HG02623 (cell line): ENCODE data around the gene BARX2.

Source experiments
- ATAC-seq: cut with Tn5 transposase; IDR thresholded peaks from one replicate; pipeline ENCODE4 v1.9.1; 2021; ENCODE audit warnings: moderate library complexity; ENCODE audit not compliant: unreplicated experiment

BARX2 gene

DNA sequence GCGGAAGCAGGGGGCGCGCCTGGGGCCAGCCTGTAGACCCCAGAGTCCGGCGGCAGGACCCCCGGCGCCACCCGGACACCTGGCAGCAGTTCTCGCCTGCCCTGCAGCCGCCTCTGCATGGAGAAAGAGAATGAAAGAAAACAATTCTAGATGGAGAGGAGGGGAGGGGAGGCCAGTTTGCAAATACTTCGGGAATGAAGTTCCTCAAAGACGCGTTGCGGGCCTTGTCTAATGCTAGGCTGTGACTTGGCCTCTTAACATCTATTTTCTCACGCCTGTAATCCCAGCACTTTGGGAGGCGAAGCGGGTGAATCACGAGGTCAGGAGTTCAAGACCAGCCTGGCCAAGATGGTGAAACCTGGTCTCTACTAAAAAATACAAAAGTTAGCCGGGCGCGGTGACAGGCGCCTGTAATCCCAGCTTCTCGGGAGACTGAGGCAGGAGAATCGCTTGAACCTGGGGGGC lies 2.1 kb upstream of the BARX2 start:
- no peak for ATAC-seq

- no peak for ATAC-seq
Observed at GRCh38 chr11:129374081-129374992, 1.3 kb upstream of the BARX2 start.

GRCh38 chr11:129374993-129375750 lies 476 bp upstream of the BARX2 start:
- no peak for ATAC-seq

GRCh38 chr11:129376658-129377341 lies 1.2 kb downstream of the BARX2 start:
- ATAC-seq, result no peak

- no peak for ATAC-seq
Observed at GRCh38 chr11:129377739-129378138, 2.1 kb downstream of the BARX2 start.

DNA sequence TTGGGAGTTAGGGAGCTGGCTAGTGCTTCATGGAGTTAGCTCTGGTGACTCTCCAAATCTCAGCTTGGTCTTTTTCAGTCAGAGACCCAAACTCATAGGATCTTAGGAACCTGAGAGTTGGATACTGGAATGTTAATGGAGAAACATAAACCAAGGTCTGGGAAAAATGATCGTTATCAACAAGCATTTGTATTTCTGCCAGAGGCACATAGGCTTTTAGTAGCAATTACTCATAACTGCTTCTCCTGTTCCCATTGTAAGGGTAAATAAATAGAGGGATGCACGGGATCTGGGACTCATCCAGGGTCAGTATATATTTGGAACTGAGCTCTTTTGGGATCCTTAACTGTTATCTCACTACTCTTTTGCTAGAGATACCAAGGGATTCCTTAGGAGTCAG lies 4.8 kb downstream of the BARX2 start:
- no peak for ATAC-seq

GRCh38 chr11:129382583-129382982 lies 6.9 kb downstream of the BARX2 start:
- no peak for ATAC-seq

- ATAC-seq, result no peak
Observed at GRCh38 chr11:129383060-129383459, 7.4 kb downstream of the BARX2 start.

GRCh38 chr11:129383502-129383901 lies 7.9 kb downstream of the BARX2 start:
- no peak for ATAC-seq

DNA sequence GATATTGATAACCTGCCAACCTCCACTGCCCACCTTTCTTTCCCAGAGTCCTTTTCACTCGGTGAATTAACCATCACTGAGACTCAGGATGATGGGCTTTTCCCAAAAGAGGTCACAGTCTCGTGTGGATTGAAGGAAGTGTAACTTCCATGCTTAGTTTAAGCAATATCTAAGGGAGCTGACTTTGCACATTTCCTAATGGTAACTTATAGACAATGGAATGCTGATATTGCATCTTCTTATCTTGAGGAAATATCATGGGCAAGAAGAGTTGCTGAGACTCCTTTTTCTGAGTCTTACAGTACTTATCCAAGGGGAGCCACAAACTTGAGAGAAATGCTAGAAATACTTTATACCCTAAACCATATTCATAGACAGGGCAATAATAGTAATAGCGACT lies 8.8 kb downstream of the BARX2 start:
- ATAC-seq, result no peak

DNA sequence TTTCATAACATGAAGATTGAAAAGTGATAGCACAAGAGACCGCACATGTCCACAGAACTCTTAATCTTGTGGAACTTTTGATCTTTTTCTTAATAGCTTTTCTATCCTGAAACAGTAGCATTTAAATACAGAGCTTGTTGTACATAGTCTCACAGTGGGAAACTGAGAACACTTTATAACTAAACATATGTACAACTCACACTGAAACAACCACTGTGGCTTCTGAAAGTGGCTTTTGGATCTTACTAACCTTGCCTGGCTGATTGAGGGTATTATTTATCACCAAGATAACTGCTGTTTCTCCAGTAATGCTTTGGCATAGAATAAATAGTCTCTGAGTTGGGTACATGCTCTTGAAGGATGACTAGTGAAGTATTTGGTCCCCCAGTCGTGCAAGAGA lies 10.2 kb downstream of the BARX2 start:
- no peak for ATAC-seq

GRCh38 chr11:129386795-129387397 lies 11.2 kb downstream of the BARX2 start:
- ATAC-seq, result no peak

DNA sequence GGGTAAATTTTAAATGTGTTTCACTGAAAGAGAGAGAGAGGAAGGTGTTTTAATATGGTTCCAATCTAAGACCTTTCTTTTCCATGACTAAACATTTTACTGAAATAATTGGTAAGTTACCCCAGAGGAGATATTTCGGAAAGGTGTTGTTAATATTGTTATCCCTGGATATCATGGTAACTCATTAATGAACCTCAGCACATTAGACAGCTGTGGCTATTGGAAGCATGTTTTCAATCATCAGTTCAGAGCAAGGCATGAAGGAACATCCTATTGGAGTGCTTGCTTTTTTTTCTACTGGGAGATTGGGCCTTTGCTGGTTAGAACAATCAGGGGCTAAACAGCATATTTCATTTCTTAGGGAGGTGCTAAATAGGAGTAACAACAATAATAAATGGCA lies 11.8 kb downstream of the BARX2 start:
- no peak for ATAC-seq

- no peak for ATAC-seq
Observed at GRCh38 chr11:129388824-129389223, 13.2 kb downstream of the BARX2 start.

DNA sequence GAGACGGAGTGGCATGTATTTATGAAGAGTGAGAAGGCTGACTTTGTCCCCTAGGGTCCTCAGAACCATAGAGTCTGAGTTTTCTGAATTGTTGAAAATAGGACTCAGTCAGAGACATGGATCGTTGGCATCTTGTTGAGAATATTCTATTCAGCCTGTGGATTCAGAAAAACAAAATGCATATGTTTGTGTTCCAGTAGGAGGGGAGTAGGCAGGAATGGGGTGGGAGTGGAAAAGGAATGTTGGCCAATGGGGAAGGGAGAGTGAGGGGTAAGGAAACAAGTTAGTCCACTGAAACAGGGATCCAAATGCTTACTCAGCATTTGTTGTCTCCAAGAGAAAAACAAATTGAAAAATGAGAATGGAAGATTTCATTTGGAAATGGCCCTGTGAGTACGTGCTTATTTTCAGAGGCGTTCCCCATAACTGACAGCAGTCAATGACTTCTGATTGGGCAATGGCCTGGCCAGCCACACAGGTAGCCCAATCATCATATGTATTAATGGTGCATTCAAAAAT lies 14.7 kb downstream of the BARX2 start:
- no peak for ATAC-seq

GRCh38 chr11:129391360-129391759 lies 15.7 kb downstream of the BARX2 start:
- no peak for ATAC-seq

- ATAC-seq, result no peak
Observed at GRCh38 chr11:129391821-129392220, 16.2 kb downstream of the BARX2 start.

DNA sequence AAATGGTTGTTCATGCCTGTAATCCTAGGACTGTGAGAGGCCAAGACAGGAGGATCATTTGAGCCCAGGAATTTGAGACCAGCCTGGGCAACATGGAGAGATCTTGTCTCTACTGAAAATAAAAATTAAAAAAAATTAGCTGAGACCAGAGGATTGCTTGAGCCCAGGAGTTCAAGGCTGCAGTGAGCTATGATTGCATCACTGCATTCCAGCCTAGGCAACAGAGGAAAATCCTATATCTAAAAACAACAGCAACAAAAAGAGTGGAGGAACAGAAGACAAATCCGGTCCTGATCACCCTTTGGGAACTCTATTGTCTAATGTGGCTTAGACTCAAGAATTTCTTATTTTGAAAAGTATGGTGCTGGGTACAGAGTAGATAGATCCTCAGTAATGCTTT lies 17.3 kb downstream of the BARX2 start:
- ATAC-seq, result no peak

DNA sequence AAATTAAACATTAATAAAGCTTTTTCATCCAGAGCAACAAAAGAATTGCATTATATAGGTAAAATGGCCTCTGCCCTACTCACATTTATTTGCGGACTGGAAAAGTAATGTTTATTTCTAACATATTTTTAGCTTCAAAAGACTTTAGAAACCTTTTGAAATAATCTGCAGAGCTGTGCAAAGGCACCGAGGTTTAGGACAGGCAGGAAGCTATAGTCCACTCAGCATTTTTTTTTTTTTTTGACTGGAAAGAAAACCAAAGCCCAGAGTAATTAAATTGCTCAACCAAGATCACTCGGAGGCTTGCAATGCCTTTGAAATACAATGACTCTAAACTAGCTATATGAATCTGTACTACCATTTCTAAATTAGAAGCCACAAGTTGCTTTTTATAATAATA lies 19.1 kb downstream of the BARX2 start:
- no peak for ATAC-seq

DNA sequence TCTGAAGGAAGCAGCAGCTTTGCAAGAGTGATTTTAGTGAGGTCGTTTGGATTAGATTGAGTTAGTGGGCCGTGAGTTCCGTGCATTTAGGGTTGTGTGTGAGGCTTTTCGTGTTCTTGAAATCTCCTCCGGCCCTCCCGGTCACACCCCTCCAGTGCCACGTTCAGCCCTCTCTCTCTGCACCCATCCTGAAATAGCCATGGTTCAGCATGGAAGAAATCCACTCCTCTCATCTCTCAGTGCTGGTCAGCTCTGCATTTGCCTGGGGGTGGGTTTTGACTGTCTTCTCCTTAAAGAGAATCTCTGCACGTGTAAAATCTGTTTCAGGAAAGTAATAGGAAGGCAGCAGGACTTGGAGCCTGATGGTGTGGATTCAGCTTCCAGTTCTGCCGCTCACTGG lies 19.8 kb downstream of the BARX2 start:
- no peak for ATAC-seq

- no peak for ATAC-seq
Observed at GRCh38 chr11:129395883-129396282, 20.2 kb downstream of the BARX2 start.
